Trophoblast cell (in vitro differentiated cells and primary cell): Measurements from ENCODE around the gene AHI1.

Experiments
- DNase-seq, 2 donors: peaks; one replicate each; pipeline ENCODE4 v3.0.0-alpha.2; 2016
- H2AFZ ChIP-seq: 2 replicates; pipeline ENCODE4 v1.6.1; 2013; ENCODE audit warnings: low read length, moderate library complexity, mild to moderate bottlenecking; ENCODE audit not compliant: insufficient read depth, poor library complexity
- H2AK5ac ChIP-seq: 2 replicates; pipeline ENCODE4 v1.6.1; 2013; ENCODE audit warnings: mild to moderate bottlenecking, low read length
- H2BK120ac ChIP-seq: 2 replicates; pipeline ENCODE4 v1.6.1; 2013; ENCODE audit warnings: low read length, mild to moderate bottlenecking, moderate library complexity; ENCODE audit not compliant: insufficient read depth, poor library complexity
- H2BK12ac ChIP-seq: 2 replicates; pipeline ENCODE4 v1.6.1; 2013; ENCODE audit warnings: mild to moderate bottlenecking, low read length, moderate library complexity
- H2BK5ac ChIP-seq: 2 replicates; pipeline ENCODE4 v1.6.1; 2013; ENCODE audit warnings: low read length, low read depth, moderate library complexity, mild to moderate bottlenecking; ENCODE audit not compliant: poor library complexity
- H3K14ac ChIP-seq: 2 replicates; pipeline ENCODE4 v1.6.1; 2013; ENCODE audit warnings: mild to moderate bottlenecking, low read length
- H3K18ac ChIP-seq: 2 replicates; pipeline ENCODE4 v1.6.1; 2013; ENCODE audit warnings: mild to moderate bottlenecking, low read length
- H3K23ac ChIP-seq: 2 replicates; pipeline ENCODE4 v1.6.1; 2013; ENCODE audit warnings: low read length
- H3K27ac ChIP-seq: 2 replicates; pipeline ENCODE4 v1.5.1; 2013; ENCODE audit warnings: low read depth, mild to moderate bottlenecking, inconsistent platforms, low read length, moderate library complexity
- H3K27me3 ChIP-seq: 2 replicates; pipeline ENCODE4 v1.6.1; 2013; ENCODE audit warnings: inconsistent platforms, mild to moderate bottlenecking, low read length, moderate library complexity; ENCODE audit not compliant: insufficient read depth
- H3K36me3 ChIP-seq, 2 experiments: 1 replicate in 1 of 2; 2 replicates in 1 of 2; pipeline ENCODE4 v1.6.1; 2013; ENCODE audit warnings: low read length in 2 of 2, mild to moderate bottlenecking in 2 of 2, moderate library complexity in 1 of 2; ENCODE audit not compliant: insufficient read depth in 2 of 2, control insufficient read depth in 1 of 2
- H3K4ac ChIP-seq: 2 replicates; pipeline ENCODE4 v1.6.1; 2013; ENCODE audit warnings: low read depth, mild to moderate bottlenecking, low read length, moderate library complexity
- H3K4me1 ChIP-seq, 2 experiments: 1 replicate in 1 of 2; 2 replicates in 1 of 2; pipeline ENCODE4 v1.6.1; 2013; ENCODE audit warnings: low read length in 2 of 2, mild to moderate bottlenecking in 2 of 2, moderate library complexity in 1 of 2; ENCODE audit not compliant: insufficient read depth in 2 of 2, control insufficient read depth in 1 of 2
- H3K4me2 ChIP-seq: 2 replicates; pipeline ENCODE4 v1.6.1; 2013; ENCODE audit warnings: inconsistent platforms, mild to moderate bottlenecking, low read length, moderate library complexity
- H3K4me3 ChIP-seq: 2 replicates; pipeline ENCODE4 v1.5.1; 2013; ENCODE audit warnings: mild to moderate bottlenecking, low read depth, low read length, inconsistent platforms
- H3K79me1 ChIP-seq: one replicate; pipeline ENCODE4 v1.6.1; 2013; ENCODE audit warnings: low read length
- H3K79me2 ChIP-seq: 2 replicates; pipeline ENCODE4 v1.6.1; 2013; ENCODE audit warnings: low read length, mild to moderate bottlenecking; ENCODE audit not compliant: control insufficient read depth, insufficient read depth, poor library complexity
- H3K9ac ChIP-seq: 2 replicates; pipeline ENCODE4 v1.6.1; 2013; ENCODE audit warnings: mild to moderate bottlenecking, low read length
- H3K9me3 ChIP-seq: 2 replicates; pipeline ENCODE4 v1.6.1; 2013; ENCODE audit warnings: low read depth, mild to moderate bottlenecking, control low read depth, inconsistent platforms, low read length; ENCODE audit not compliant: insufficient read depth
- H4K12ac ChIP-seq: 2 replicates; pipeline ENCODE4 v1.6.1; 2013; ENCODE audit warnings: low read depth, mild to moderate bottlenecking, low read length, moderate library complexity
- H4K8ac ChIP-seq: 2 replicates; pipeline ENCODE4 v1.6.1; 2013; ENCODE audit warnings: low read depth, mild to moderate bottlenecking, low read length, moderate library complexity
- H4K91ac ChIP-seq: one replicate; pipeline ENCODE4 v1.6.1; 2013; ENCODE audit warnings: low read depth, mild to moderate bottlenecking, low read length, moderate library complexity
- WGBS: extraction: QIAGEN DNeasy Blood & Tissue Kit; methylation state at CpG from one replicate; pipeline ENCODE4 v1.1.7; 2013; ENCODE audit warnings: missing lambda C conversion rate; ENCODE audit not compliant: insufficient read length, insufficient coverage; ENCODE audit errors: extremely low coverage; 5-methylcytosine and 5-hydroxymethylcytosine counted together

Gene AHI1

GRCh38 chr6:135353113-135353512 lies 144.4 kb downstream of the AHI1 start:
- Histone ChIP-seq H3K9me3 (no peaks in the 10 kb centered on the region), H3K14ac (no peak overlapping the region), H2AK5ac (no peak overlapping the region), H3K4me1 (no peaks in the 10 kb centered on the region), H4K91ac (no peak overlapping the region), H3K36me3 (no peaks in the 10 kb centered on the region), H3K23ac (no peak overlapping the region), H4K8ac (no peak overlapping the region), H3K27me3 (no peaks in the 10 kb centered on the region), H3K4ac (no peak overlapping the region), H3K27ac (no peak overlapping the region), H3K79me2 (no peaks in the 10 kb centered on the region), H2AFZ (no peak overlapping the region), H2BK120ac (no peak overlapping the region), H2BK5ac (no peak overlapping the region), H3K18ac (no peak overlapping the region), H3K4me2 (no peak overlapping the region), H3K79me1 (no peaks in the 10 kb centered on the region), H4K12ac (no peak overlapping the region), H3K4me3 (no peak overlapping the region), H2BK12ac (no peak overlapping the region), H3K9ac (no peak overlapping the region)
- DNase-seq = no peak
- no CpG with 5 or more reads among the region's 2 CpGs for WGBS

- Histone ChIP-seq H3K27me3 (no peaks in the 10 kb centered on the region), H3K9me3 (no peaks in the 10 kb centered on the region), H3K27ac (no peak overlapping the region), H3K4ac (no peak overlapping the region), H3K4me1 (no peaks in the 10 kb centered on the region), H4K12ac (no peak overlapping the region), H4K91ac (no peak overlapping the region), H3K79me2 (no peaks in the 10 kb centered on the region), H3K79me1 (no peaks in the 10 kb centered on the region), H3K18ac (no peak overlapping the region), H2AFZ (no peak overlapping the region), H3K9ac (no peak overlapping the region), H2AK5ac (no peak overlapping the region), H3K4me3 (no peak overlapping the region), H2BK5ac (no peak overlapping the region), H2BK120ac (no peak overlapping the region), H3K14ac (no peak overlapping the region), H3K4me2 (no peak overlapping the region), H4K8ac (no peak overlapping the region), H3K36me3 (no peaks in the 10 kb centered on the region), H2BK12ac (no peak overlapping the region), H3K23ac (no peak overlapping the region)
- WGBS = no CpG with 5 or more reads among the region's 1 CpG
- DNase-seq = no peak
These were observed 145.9 kb downstream of the AHI1 start for GRCh38 chr6:135351635-135352034.

GRCh38 chr6:135347887-135348286 lies 149.7 kb downstream of the AHI1 start:
- Histone ChIP-seq H4K12ac (no peak overlapping the region), H3K4me1 (no peaks in the 10 kb centered on the region), H3K9me3 (no peaks in the 10 kb centered on the region), H2BK12ac (no peak overlapping the region), H3K23ac (no peak overlapping the region), H3K4ac (no peak overlapping the region), H4K91ac (no peak overlapping the region), H3K27ac (no peak overlapping the region), H3K14ac (no peak overlapping the region), H2AK5ac (no peak overlapping the region), H3K4me2 (no peak overlapping the region), H3K9ac (no peak overlapping the region), H3K36me3 (no peaks in the 10 kb centered on the region), H2BK120ac (no peak overlapping the region), H3K4me3 (no peak overlapping the region), H3K79me2 (no peaks in the 10 kb centered on the region), H3K27me3 (no peaks in the 10 kb centered on the region), H3K18ac (no peak overlapping the region), H2AFZ (no peak overlapping the region), H2BK5ac (no peak overlapping the region), H3K79me1 (no peaks in the 10 kb centered on the region), H4K8ac (no peak overlapping the region)
- DNase-seq = no peak
- WGBS = no CpG with 5 or more reads among the region's 4 CpGs

DNA sequence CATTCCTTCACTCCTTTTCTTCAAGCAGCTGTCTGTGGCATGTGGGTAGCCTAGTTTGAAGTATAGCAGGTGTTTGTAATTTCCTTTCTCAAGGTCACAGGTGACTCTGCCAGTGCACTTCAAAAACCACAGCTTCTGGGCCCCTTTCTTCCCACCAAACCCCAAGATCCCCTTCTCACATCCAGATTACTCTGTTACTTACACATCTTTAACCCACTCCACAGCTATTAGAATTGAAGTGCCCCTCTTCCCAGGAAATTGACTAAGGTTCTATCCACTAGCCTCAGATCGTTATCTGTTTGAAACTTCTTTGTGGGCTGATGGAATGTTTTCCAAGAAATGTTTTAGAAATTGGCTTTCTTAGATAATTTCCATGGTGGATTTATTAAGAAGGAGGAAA lies 150.8 kb downstream of the AHI1 start:
- Histone ChIP-seq H3K14ac (no peak overlapping the region), H3K79me1 (no peaks in the 10 kb centered on the region), H3K4me3 (no peak overlapping the region), H2AFZ (no peak overlapping the region), H3K18ac (no peak overlapping the region), H3K27ac (no peak overlapping the region), H3K4ac (no peak overlapping the region), H3K4me2 (no peak overlapping the region), H2BK5ac (no peak overlapping the region), H2BK12ac (no peak overlapping the region), H3K4me1 (no peaks in the 10 kb centered on the region), H2BK120ac (no peak overlapping the region), H2AK5ac (no peak overlapping the region), H4K8ac (no peak overlapping the region), H4K91ac (no peak overlapping the region), H3K79me2 (no peaks in the 10 kb centered on the region), H3K23ac (no peak overlapping the region), H3K9ac (no peak overlapping the region), H4K12ac (no peak overlapping the region), H3K9me3 (no peaks in the 10 kb centered on the region), H3K36me3 (no peaks in the 10 kb centered on the region), H3K27me3 (no peaks in the 10 kb centered on the region)
- WGBS = no CpG with 5 or more reads among the region's 1 CpG
- DNase-seq = no peak

DNA sequence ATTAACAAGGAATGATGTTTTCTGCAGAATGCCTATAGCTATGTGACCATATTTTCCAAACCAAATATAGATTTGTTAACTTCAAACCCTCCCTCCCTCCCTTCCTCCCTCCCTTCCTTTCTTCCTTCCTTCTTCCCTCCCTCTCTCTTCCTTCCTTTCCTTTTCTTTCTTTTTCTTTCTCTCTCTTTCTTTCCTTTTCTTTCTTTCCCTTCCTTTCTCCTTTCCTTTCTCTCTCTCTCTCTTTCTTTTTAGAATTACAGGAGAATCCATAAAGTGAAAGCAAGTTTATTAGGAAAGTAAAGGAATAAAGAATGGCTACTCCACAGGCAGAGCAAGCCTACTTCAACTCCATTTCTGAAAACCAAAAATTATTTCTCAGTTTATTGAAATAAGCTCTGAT lies 153.0 kb downstream of the AHI1 start:
- no peak overlapping the region for H2AFZ ChIP-seq
- no peak overlapping the region for H2BK120ac ChIP-seq
- H3K9ac ChIP-seq = no peak overlapping the region
- H4K12ac ChIP-seq = no peak overlapping the region
- H4K91ac ChIP-seq = no peak overlapping the region
- no peaks in the 10 kb centered on the region for H3K79me2 ChIP-seq
- H2AK5ac ChIP-seq = no peak overlapping the region
- no peak overlapping the region for H4K8ac ChIP-seq
- H3K9me3 ChIP-seq = no peaks in the 10 kb centered on the region
- H2BK5ac ChIP-seq = no peak overlapping the region
- DNase-seq = no peak
- no peak overlapping the region for H3K4me2 ChIP-seq
- no peaks in the 10 kb centered on the region for H3K79me1 ChIP-seq
- H3K23ac ChIP-seq = no peak overlapping the region
- H3K14ac ChIP-seq = no peak overlapping the region
- no peaks in the 10 kb centered on the region for H3K36me3 ChIP-seq
- H2BK12ac ChIP-seq = no peak overlapping the region
- H3K4me3 ChIP-seq = no peak overlapping the region
- no peaks in the 10 kb centered on the region for H3K27me3 ChIP-seq
- no peak overlapping the region for H3K4ac ChIP-seq
- no peak overlapping the region for H3K27ac ChIP-seq
- no peak overlapping the region for H3K18ac ChIP-seq
- H3K4me1 ChIP-seq = no peaks in the 10 kb centered on the region
